AML-193 (cell line): ENCODE measurements around the gene ITM2B.
"Not testable (repeated sequence)": the region's sequence is repeated elsewhere in the genome, so short reads cannot be mapped to it uniquely, and the experiment has no call there.

ENCODE experiments used
- DNase-seq, 2 experiments: peaks; one replicate each; lab custom pipeline; 2025; lab: John Stamatoyannopoulos, UW

ITM2B gene

DNA sequence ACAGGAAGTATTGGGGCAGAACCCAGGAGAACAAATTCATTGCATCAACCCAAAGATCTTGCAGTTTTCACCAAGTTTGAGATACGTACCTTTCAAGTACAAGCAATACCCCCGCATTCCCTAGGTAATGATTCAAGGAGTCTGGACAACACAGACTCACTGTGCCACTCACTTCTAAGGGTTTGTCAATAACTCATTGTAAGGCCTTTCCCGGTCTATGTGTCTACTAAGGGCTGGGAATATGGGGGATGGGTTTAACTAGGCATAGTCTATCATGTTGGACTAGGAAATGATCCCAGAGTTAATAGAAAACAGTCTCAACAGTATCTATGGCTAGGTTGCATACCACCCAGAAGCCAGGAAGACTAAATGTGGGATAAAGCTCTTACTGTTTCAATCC, 8.3 kb upstream of the ITM2B start:
- no peak for DNase-seq

GRCh38 chr13:48230541-48230940, 2.5 kb upstream of the ITM2B start:
- DNase-seq: no peak

GRCh38 chr13:48231080-48231479, 1.9 kb upstream of the ITM2B start:
- DNase-seq: no peak

DNA sequence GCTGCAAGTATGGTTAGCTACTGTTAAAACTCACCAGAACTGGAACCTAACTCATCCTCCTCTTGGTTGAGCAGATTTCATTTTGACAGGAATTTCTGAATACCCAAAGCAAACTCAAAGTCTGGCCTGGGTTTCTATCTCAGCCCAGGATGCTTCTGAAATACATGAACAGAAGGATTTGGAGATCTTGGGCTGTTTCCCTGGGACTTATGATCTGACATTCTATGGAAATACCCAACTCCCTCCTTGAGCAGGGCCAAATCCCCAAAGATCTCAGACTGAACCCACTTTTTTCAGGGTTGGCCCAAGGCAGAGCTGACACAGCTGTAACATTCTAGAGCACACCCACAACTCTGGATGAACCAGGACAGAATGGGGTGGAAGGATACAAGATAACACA, 1.1 kb upstream of the ITM2B start:
- no peak for DNase-seq

GRCh38 chr13:48232420-48233045, 473 bp upstream of the ITM2B start:
- peak in 1 of 2 experiments; percentile 45 for DNase-seq

- no peak for DNase-seq
Observed at GRCh38 chr13:48233889-48234488, 983 bp downstream of the ITM2B start.

- DNase-seq: no peak
Observed at GRCh38 chr13:48234566-48235340, 1.7 kb downstream of the ITM2B start.

DNA sequence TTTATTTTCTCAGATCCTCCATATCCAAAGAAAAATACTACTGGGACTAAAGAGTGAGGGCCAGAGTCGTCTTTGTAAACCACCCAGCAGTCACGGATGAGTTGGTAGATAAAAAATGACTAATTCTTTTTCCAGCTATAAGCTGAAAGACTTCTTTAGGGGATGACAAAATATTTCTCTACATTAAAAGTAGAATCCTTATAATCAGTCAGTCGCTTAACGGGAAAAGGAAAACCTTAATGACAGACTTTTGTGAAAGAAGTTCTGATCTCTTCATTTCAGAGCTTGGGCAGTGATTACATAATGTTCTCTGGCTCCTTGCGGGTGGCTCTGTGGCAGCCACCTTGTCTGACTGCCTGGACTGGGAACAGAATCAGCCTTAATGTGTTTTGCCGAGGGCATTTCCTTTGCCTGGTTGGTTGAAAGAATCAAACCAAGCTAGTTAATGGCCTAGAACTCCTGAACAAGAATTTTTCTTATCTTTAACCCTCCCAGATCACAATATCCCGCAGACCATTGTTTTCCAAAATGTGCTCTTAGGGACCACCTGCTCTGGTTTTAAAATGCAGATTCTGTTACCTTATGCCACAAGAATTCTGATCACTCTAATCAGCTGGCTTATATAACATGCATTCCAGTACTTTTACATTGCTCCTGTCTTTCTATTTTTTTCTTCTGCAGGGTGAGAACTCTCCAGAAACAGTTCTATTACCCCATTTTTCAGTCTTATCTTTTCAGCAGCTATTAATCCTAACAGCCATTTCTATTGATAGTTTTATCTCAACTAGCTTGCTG, 2.5 kb downstream of the ITM2B start:
- peak; percentile 59 to 64 for DNase-seq

DNA sequence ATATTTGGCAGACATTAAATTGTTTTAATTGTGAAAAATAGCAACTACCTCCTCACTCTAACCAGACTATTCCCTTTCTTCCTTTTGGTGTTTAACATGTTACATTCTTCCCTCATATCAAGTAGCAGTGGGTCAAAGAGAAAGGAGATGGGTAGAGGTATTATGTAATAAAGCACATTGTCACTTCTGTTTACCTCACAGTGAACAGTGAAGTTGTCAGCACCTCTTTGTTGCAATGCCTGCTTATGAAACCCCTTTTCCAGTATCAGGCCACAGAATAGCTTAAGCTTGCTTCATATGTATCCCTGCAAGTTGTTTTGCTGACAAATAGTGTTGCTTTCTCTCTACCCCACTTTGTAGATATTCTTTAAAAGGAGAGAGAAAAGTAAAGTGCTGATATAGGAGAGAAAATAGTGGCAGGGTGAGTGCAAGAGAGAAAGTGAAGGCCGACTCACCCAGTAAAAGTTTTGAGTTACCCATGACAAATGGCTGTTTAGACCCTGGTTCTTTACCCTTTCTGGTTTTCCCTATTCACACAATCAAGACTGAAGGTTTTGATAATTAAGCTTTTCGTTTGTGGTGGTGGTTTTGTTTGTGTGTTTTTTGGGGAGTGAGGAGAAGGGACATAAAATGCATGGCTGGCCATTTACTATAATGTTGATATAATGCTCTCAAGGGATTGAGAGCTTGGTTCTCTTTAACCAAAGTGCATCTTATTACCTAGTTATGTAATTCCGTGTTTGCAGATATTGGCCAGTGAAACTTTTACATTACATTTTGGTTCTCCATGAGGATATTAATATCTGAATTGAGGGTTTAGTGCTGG, 3.7 kb downstream of the ITM2B start:
- DNase-seq: peak; percentile 91 to 96

DNA sequence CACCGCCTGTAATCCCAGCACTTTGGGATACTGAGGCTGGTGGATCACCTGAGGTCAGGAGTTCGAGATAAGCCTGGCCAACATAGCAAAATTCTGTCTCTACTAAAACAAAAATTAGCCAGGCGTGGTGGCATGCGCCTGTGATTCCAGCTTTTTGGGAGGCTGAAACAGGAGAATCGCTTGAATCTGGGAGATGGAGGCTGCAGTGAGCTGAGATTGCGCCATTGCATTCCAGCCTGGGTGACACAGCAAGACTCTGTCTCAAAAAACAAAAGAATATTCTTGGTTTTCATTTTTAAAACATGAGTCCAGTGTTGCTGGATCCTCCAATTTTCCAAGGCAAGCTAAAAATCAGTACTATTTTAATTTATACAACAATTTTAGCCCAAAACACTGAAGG, 6.4 kb downstream of the ITM2B start:
- not testable (repeated sequence) for DNase-seq

GRCh38 chr13:48241651-48242050, 8.6 kb downstream of the ITM2B start:
- DNase-seq: no peak

GRCh38 chr13:48242677-48243076, 9.7 kb downstream of the ITM2B start:
- no peak for DNase-seq

DNA sequence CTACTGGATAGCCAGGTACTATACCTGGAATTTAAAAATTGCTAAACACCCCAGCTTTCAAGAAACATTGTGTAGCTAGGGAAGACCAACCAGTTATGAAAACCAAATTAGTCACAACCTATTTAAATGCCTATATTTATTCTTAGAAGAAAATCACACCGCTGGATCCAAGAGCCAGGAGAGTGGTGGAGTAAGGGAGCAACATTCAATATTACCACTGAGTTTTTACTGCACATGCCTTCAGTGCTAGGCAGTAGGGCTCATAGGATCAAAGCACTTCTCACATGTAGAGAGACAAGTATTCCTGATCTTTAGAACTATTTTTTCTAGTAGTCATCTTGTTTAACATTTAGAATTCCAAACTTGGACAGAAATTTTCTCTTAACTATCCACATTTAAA, 11.2 kb downstream of the ITM2B start:
- no peak for DNase-seq

- DNase-seq: no peak
Observed at GRCh38 chr13:48246102-48246501, 13.1 kb downstream of the ITM2B start.

GRCh38 chr13:48249018-48249417, 16.0 kb downstream of the ITM2B start:
- DNase-seq: no peak

GRCh38 chr13:48251611-48252081, 18.6 kb downstream of the ITM2B start:
- DNase-seq: no peak

DNA sequence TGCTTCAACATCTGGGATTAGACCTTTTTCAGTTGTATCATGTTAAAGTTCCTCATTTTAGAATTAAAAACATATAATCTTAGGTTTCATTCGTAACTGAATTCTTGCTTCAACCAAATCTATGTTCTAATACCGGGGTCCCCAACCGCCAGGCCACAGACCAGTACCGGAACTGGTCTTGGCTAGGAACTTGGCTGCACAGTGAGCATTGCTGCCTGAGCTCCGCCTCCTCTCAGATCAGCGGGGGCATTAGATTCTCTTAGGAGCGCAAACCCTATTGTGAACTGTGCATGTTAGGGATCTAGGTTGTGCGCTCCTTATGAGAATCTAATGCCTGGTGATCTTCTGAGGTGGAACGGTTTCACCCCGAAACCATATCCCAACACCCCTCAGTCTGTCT, 19.2 kb downstream of the ITM2B start:
- no peak for DNase-seq

DNA sequence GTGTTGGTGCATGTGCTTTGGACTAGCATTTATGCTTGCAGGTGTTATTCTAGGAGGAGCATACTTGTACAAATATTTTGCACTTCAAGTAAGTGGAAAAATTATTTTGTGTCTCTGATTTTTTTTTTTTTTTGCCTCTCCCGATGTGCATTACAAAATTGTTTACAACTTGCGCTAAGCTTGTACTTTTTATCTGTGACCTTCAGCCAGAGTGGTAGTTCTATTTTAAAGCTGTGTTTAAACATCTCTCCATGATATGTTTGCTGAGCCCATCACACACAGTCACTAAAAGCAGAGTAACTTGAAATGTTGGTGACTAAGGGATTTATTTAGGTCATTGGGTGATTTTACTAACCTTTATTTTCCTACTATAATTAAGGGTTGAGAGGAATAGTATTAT, 20.8 kb downstream of the ITM2B start:
- DNase-seq: no peak

- DNase-seq: no peak
Observed at GRCh38 chr13:48255090-48255489, 22.1 kb downstream of the ITM2B start.

DNA sequence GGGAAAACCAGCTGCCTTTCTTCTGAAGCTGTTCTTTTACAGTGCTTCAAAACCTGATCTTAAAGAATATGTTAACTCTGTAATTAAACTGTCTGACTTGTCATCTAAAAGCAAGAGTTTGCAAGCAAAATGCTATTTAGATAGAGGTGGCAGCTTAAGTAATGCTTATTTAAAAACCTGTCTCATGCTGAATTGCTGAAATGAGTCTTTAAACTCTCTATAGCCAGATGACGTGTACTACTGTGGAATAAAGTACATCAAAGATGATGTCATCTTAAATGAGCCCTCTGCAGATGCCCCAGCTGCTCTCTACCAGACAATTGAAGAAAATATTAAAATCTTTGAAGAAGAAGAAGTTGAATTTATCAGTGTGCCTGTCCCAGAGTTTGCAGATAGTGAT, 22.9 kb downstream of the ITM2B start:
- DNase-seq: no peak

- DNase-seq: no peak
Observed at GRCh38 chr13:48258002-48258401, 25.0 kb downstream of the ITM2B start.

DNA sequence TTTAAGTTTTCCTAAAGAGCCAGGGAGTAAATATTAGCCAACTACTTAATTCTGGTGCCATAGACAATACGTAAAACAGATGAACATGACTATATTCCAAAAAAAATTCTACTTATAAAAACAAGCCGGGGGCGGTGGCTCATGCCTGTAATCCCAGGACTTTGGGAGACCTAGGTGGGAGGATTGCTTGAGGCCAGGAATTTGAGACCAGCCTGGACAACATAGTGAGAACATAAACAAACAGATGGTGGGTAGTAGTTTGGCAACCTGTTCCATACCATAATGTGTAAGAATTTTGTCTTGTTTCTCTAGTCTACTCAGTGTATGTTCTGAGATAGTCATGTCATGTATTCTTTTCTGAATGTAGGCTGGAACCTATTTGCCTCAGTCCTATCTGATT, 25.4 kb downstream of the ITM2B start:
- DNase-seq: no peak
